Erythroblast (primary cell): Measurements from ENCODE around the gene RGS7.

Experiments
- GATA1 ChIP-seq: IDR thresholded peaks from 2 replicates; pipeline ENCODE4 v1.6.1; 2011; ENCODE audit warnings: low read depth, mild to moderate bottlenecking, control low read depth, low read length, moderate library complexity
- POLR2A ChIP-seq: IDR thresholded peaks from 2 replicates; pipeline ENCODE4 v1.6.1; 2011; ENCODE audit warnings: mild to moderate bottlenecking, low read length

- TF ChIP-seq POLR2A (no peak), GATA1 (no peak)
Observed at GRCh38 chr1:241376701-241377100, 19.7 kb upstream of the RGS7 start.
